IMR-90 (cell line): ENCODE measurements around the gene SEC31B.

ENCODE experiments used
- MXI1 ChIP-seq: IDR thresholded peaks from 2 replicates; pipeline ENCODE4 v1.6.1; 2012; ENCODE audit warnings: low read depth, mild to moderate bottlenecking, low read length, moderate library complexity, borderline replicate concordance
- POLR2A ChIP-seq: IDR thresholded peaks from 2 replicates; pipeline ENCODE4 v1.6.1; 2012; ENCODE audit warnings: mild to moderate bottlenecking, low read depth, low read length
- RAD21 ChIP-seq: IDR thresholded peaks from 2 replicates; pipeline ENCODE4 v1.6.1; 2012; ENCODE audit warnings: low read length, improper control_type of control experiment
- SMC3 ChIP-seq: fragments of 150-350 bp; IDR thresholded peaks from 2 replicates; pipeline ENCODE4 v1.6.1; 2016; ENCODE audit warnings: low read depth, mild to moderate bottlenecking, antibody characterized with exemption, low read length, moderate library complexity
- TF ChIP-seq, protein P1 (sequence below): conservative IDR thresholded peaks from 2 replicates; pipeline ENCODE4 v1.5.1; 2012; ENCODE audit warnings: mild to moderate bottlenecking, low read depth, low read length, improper control_type of control experiment

- no peak for TF ChIP-seq POLR2A
- no peak for TF ChIP-seq SMC3
- TF ChIP-seq, protein P1, sequence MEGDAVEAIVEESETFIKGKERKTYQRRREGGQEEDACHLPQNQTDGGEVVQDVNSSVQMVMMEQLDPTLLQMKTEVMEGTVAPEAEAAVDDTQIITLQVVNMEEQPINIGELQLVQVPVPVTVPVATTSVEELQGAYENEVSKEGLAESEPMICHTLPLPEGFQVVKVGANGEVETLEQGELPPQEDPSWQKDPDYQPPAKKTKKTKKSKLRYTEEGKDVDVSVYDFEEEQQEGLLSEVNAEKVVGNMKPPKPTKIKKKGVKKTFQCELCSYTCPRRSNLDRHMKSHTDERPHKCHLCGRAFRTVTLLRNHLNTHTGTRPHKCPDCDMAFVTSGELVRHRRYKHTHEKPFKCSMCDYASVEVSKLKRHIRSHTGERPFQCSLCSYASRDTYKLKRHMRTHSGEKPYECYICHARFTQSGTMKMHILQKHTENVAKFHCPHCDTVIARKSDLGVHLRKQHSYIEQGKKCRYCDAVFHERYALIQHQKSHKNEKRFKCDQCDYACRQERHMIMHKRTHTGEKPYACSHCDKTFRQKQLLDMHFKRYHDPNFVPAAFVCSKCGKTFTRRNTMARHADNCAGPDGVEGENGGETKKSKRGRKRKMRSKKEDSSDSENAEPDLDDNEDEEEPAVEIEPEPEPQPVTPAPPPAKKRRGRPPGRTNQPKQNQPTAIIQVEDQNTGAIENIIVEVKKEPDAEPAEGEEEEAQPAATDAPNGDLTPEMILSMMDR: no peak
- no peak for TF ChIP-seq MXI1
- no peak for TF ChIP-seq RAD21
Measured at GRCh38 chr10:100506596-100507356, 12.9 kb downstream of the SEC31B start.
